HG03103 (cell line): Measurements from ENCODE around the gene THRB.

Experiments used
- ATAC-seq: cut with Tn5 transposase; IDR thresholded peaks from one replicate; pipeline ENCODE4 v1.9.1; 2021; ENCODE audit warnings: low read depth; ENCODE audit not compliant: unreplicated experiment

THRB gene

DNA sequence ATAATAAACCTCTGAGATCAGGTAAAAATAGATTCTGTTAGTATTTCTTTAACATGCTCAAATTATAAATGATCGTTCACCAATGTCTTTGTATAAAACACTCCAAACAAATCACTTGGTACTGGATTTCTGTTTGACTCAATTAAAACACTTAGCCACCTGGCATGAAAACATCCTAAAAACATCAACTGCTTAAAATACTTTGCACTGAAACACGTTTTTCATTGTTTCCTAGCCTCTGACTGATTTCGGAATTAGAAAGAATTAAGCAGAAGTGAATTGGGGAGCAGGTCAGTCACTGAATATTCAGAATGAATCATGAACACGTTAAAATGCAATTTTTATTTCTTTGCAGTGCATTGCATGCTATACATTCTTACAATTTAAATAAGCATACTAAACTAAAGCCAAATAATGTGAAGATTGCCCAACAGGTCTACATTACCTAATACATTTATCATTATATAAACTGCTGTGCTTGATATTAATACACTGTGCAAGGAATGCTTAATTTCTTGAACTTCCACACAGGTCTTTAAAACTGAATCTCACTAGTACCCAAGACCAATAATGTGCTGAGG is 1.6 kb downstream of the THRB start:
- ATAC-seq = no peak

GRCh38 chr3:24490151-24490550 is 4.5 kb downstream of the THRB start:
- no peak for ATAC-seq

DNA sequence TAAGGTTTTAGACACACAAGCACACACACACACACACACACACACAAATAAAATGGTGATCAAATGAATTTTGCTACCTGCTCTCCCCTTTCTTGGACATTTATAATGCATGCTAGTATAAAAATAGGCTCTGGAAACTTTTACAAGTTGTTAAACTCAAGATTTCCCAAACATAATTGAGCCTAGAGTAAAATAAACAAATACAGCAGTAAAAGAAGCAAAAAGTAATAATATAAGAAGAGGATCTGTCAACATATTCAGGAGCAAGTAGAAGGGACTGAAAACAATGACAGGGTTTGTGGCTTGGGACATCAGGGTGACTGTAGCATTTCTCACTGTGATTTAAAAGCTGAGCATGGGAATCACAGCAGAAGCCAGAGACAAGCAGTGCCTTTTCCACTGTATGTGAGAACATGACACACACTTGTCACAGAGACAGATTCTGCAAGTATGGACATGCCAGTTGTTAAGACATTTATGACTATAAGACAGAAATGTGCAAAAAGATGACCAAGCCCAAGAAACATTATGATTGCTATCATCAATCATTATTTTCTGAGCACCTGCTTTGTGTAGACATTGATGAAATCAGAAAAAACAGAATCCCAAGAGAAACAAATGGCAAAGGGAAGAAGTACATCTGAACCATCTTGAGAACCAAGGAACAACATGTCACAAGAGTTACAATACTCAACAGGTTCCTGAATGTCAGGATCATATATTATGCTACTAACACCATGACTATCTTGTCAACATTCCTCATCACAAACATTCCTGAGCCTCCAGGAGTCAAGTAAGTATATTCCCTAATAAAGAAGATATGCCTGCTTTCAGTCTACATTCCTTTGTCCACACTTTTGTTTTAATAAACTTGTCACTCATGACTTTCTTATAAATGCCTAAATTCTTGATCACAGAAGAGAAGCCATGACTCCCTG is 7.1 kb downstream of the THRB start:
- ATAC-seq = no peak

- no peak for ATAC-seq
Measured at GRCh38 chr3:24485511-24485910, 9.1 kb downstream of the THRB start.

DNA sequence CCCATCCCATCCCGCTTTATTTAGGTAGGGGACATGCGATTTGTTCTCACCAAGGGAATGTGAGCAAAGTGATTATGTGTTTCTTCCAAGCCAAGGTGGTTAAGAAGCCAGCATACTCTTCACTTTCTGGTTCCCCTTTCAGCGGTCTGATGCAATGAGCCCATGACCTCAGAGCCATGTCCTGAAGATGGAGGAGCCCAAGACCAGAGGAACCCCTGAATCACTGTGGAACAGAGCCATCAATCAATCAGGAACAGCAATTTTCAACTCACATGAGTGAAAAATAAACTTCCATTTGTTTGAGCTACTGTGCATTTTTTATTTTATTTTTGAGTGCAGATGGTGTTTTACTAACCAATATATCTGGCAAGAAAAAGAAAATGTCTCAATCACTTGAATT is 10.8 kb downstream of the THRB start:
- ATAC-seq = no peak

DNA sequence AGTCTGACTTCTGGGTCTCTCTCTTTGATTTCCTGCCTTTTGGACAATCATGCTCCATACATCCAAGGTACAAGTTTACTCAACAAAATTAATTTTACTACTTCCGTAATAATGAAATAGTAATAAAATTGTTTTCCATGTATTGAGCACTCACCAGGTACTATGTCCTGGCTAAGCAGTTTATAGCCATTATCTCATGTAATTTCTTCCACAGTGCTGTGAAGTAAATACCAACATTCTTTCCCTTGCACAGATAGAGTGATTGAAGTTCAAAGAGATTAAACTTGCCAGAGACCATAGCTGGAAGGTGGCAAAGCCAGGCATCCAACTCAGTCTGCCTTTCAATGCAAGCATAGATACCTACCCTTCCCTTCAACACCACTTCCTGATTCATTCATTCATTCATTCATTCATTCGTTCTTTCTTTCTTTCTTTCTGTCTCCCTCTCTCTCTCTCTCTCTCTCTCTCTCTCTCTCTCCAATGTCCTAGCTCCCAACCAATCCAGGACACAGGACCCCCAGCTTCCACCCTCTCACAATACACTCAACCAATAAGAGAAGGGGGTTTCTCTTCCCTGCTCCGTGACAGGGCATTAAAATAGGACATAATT is 12.4 kb downstream of the THRB start:
- ATAC-seq = no peak

DNA sequence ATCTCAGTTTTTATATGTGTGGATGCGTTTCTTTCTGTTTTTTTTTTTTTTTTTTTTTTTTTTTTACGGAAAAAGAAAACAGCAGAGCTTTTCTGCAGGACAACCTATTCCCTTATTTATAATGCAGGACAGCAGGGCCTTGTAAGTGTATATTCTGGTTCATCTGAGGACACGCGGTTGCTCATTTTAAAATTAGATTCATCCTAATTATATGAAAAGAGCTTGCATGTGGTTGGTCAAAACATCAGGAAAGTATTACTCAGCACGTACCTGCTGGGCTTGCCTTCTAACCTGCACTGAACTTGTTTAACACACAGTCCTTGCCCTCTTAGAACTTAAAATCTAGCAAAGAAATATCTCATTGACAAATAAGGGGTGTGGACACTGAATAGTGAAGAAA is 13.5 kb downstream of the THRB start:
- ATAC-seq = no peak

DNA sequence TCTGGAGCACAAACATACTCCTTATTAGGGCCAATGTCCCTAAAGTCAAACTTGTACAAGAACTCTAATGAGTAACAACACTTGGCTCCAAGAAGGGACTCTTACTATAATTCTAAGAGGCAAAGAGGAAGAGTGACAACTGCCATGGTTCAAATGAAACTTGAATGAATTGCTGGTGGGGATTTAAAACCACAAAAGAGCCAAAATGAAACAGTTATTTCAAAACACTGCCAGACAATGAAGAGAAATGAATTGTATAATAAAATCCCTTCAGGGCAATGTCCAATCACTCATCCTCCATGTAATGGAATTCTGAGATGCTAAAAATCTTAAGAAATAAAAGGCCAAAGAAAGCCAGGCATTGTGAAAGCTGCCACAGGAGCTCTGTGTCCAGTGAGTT is 14.2 kb downstream of the THRB start:
- no peak for ATAC-seq

- ATAC-seq = no peak
Measured at GRCh38 chr3:24479816-24480215, 14.8 kb downstream of the THRB start.

- ATAC-seq = no peak
Measured at GRCh38 chr3:24476871-24477656, 17.6 kb downstream of the THRB start.

- no peak for ATAC-seq
Measured at GRCh38 chr3:24475925-24476324, 18.7 kb downstream of the THRB start.

DNA sequence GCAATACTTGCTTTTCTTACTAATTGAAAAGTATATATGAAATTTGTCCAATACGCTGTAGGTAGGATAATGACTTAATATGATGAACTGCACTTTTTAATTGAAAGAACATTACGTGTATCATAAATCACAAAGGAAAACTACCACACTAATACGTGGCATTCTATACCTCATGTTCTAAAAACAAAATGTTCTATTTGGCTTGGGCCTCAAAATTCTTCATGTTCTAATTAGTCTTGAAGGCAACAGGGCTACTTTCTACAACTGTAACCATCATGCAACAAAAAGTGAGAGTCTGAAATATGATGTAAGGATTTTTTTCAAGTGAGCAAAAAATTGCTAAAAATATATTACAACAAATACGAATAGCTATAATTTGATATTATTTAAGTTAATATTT is 19.8 kb downstream of the THRB start:
- no peak for ATAC-seq

DNA sequence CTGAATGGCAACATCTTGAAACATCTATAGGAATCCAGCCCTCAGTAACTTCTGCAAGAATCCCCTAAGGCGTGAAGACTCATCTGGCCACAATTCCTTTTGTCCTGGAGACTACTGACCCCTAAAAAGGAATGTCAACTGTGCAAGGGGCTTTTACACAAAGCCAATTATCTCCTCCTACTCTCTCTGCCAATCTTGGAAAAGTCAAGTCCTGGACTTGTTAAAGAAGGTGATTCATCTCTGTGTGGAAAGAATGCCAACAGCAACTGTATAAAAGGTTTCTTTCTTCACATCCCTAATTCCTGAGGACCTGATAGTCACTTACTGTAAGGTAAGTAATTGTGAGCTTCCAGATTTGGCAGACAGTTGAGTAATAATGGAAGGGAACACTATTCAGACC is 22.3 kb downstream of the THRB start:
- no peak for ATAC-seq

DNA sequence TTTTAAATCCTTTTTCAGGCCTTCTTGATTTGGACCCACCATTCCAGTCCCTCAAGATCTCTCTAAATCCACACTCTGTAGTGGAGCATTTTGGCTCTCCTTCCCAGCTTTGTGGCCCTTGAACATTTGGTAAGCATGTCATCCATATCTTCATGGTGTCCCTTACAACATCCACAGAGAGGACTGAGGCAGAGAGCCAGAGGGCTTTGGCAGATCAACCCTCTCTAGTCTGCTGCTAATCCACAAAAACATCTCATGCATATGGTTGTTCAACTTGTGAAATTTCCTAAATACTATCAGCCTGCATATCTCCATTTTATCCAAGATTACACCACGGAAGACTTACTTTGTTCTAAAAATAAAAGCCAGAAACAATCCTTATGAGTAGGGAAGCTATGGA is 23.2 kb downstream of the THRB start:
- ATAC-seq = no peak

GRCh38 chr3:24470277-24470676 is 24.4 kb downstream of the THRB start:
- ATAC-seq = no peak

DNA sequence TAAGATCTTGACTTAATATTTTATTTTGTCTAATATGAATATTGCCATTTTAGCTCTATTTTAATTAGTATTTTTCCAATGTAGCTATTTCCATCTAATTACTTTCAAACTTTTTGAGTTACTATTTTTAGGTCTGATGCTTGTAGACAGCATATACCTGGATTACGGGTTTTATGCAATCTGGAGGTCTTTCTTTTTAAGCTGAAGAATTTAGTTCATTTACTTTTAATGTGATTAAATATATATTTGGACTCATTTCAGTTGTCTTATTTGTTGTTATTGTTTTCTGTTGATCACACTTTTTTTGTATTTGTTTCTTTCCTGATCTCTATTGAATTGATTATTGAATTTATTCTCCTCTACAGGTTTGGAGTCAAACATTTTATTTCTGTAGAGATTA is 30.3 kb downstream of the THRB start:
- no peak for ATAC-seq

DNA sequence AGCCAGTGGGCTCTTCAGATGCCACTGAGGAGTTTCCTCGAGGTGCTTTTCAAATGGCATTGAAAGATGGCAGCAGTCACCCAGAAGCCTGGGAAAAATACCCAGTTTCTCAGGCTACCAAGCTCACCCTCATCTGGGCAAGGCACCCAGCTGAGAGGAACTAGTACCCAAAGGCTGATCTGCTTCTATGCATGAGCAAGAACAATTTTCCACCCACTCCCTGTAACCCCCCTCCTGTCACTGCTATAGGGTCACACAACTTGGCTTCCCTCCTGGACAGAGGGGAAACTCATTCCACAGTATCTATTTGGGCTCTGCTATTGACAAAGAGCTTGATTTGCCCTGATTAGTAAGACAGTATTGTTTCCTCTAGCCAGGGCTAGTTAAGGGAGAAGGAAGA is 31.9 kb downstream of the THRB start:
- no peak for ATAC-seq

GRCh38 chr3:24460974-24461373 is 33.7 kb downstream of the THRB start:
- no peak for ATAC-seq

GRCh38 chr3:24457719-24458118 is 36.9 kb downstream of the THRB start:
- no peak for ATAC-seq

DNA sequence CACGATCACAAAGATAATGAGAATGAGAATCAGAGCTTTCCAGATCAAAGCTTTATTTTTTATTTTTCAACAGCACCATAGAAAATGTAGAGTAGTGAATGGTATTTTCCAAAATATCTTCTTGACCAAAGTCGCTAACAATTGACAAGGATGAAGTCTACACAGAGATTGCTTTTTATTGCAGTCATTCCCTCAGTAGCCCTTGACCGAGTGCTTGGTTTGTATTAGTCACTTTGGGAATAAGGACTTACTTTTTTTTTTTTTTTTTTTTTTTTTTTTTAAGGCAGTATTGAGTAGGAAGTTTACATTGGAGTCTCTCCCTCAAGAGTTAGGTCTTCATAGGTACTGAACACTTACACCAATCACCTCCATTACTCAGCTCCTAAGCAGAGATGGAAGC is 39.8 kb downstream of the THRB start:
- no peak for ATAC-seq

DNA sequence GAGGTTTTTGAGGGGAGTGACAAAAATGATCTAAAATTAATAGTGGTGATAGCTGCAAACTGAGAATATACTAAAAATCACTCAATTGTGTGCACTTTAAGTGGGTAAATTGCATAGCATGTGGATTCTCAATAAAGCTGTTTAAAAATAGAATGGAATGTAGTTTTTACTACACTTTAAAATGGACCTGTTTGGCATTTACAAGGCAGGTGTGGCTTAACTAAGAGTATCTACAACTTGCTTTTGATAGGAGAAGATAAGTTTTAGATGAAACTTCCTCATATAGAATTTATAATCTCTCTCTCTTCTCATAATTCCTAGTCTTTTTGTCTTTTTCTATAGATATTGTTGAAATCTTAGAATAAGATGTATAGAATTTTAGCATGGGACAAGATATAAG is 40.3 kb downstream of the THRB start:
- ATAC-seq = no peak
